Ovary (tissue), 9 donors: ENCODE data around the gene TEX26. TPM values are rescaled to one million over a fixed set of nuclear protein-coding genes. Genes with fewer than 3 reads are reported as not detected.

Source experiments
- DNase-seq, 5 donors: peaks; one replicate each; pipeline ENCODE4 v3.0.0-alpha.2; 2019 to 2020
- H3K27ac ChIP-seq, 2 donors: fragments of 200-600 bp; one replicate each; pipeline versions ENCODE4 v1.5.1 to v1.8.0; 2019 to 2022
- H3K27me3 ChIP-seq: fragments of 200-600 bp; one replicate; pipeline ENCODE4 v1.8.0; 2022
- H3K36me3 ChIP-seq: fragments of 200-600 bp; sonication (generic); one replicate; pipeline ENCODE4 v1.5.1; 2019
- H3K4me1 ChIP-seq: one replicate; pipeline ENCODE4 v1.8.1; 2013; ENCODE audit warnings: mild to moderate bottlenecking, moderate library complexity; ENCODE audit not compliant: insufficient read depth
- H3K4me3 ChIP-seq: fragments of 200-600 bp; sonication (generic); one replicate; pipeline ENCODE4 v1.5.1; 2017
- H3K9me3 ChIP-seq, 2 donors: fragments of 200-600 bp in 1 of 2; sonication (generic) in 1 of 2; one replicate each; pipeline versions ENCODE4 v1.5.1 to v1.8.1; 2013 to 2019; ENCODE audit warnings: mild to moderate bottlenecking in 1 of 2, moderate library complexity in 1 of 2
- CTCF ChIP-seq, 3 donors: fragments of 450-650 bp in 2 of 3; fragments of 200-600 bp in 1 of 3; IDR thresholded peaks; one replicate each; pipeline versions ENCODE4 v1.5.1 to v1.8.0; 2016 to 2022; ENCODE audit warnings: antibody characterized with exemption in 3 of 3, mild to moderate bottlenecking in 1 of 3
- EP300 ChIP-seq: sonication (generic); formaldehyde crosslinking; IDR thresholded peaks from one replicate; pipeline ENCODE4 v1.6.1; 2017; ENCODE audit warnings: antibody characterized with exemption
- POLR2A ChIP-seq: fragments of 450-650 bp; IDR thresholded peaks from one replicate; pipeline ENCODE4 v1.6.1; 2017; ENCODE audit warnings: antibody characterized with exemption, mild to moderate bottlenecking, moderate library complexity
- WGBS, 3 donors: extraction: QIAGEN DNeasy Blood & Tissue Kit in 1 of 3; methylation state at CpG; one replicate each; pipeline versions ENCODE4 v1.1.5 to v1.1.7; 2013 to 2017; 5-methylcytosine and 5-hydroxymethylcytosine counted together
- intact Hi-C, 4 donors: fragments of 100-400 bp; cut with DNase I; formaldehyde crosslinking; loops; one replicate each; pipeline versions ENCODE4 v1.11.0 to v1.15.1; 2022 to 2023
- polyA plus RNA-seq, 2 donors: library from polyadenylated mRNA; stranded (reverse); fragments of 200-250 nt in 1 of 2; fragments of 350-450 nt in 1 of 2; fragmentation: Illumina TruSeq in 1 of 2; extraction: RNeasy Lipid Tissue Mini Kit (QIAGEN cat#74804) in 1 of 2; gene quantifications; one replicate each; pipeline ENCODE4 v1.2.3, GENCODE V29; 2013 to 2014
- total RNA-seq, 7 donors: library from RNA; depleted of rRNA in 2 of 7; stranded (reverse); fragments of >200 nt in 2 of 7; fragmentation: NEBNext Ultra II Directional in 3 of 7; extraction: Animal tissue kit (Norgen Biotek cat#: 25700) in 3 of 7; gene quantifications; one replicate each; pipeline versions ENCODE4 v1.1.0 to v1.2.4, GENCODE V29; 2016 to 2023
- donor health status: DM: no; HTN: no; CAD: no; lungs with moderate emphysema.
- donor health status: DM: no; HTN: no; CAD: no.
- donor health status: Bipolar disorder and iron deficiency.
- donor health status: DM: yes; HTN: yes; CAD: no.
- donor health status: DM: no; HTN: no; CAD: no.
- donor health status: DM: yes; HTN: yes; CAD: no.

Gene TEX26
- total and polyA plus RNA-seq, 9 donors, result 0.45 TPM; not detected in 8

- TF ChIP-seq CTCF (IDR thresholded peaks at IDR 0.05) (no peak), EP300 (no peak)
- Histone ChIP-seq H3K27ac (no peak overlapping the region), H3K4me1 (no peaks in the 10 kb centered on the region), H3K4me3 (no peak overlapping the region), H3K36me3 (no peaks in the 10 kb centered on the region), H3K9me3 (no peaks in the 10 kb centered on the region), H3K27me3 (no peaks in the 10 kb centered on the region)
- intact Hi-C loops, result no loop called here
- DNase-seq, result no peak
- WGBS, 3 donors, result 74 to 82% (median 80%) methylated on average over 7 of the region's 7 CpGs
These were observed 79.6 kb downstream of the TEX26 start for GRCh38 chr13:31011901-31012654.

GRCh38 chr13:31012655-31013024, 80.2 kb downstream of the TEX26 start:
- no peak for DNase-seq
- Histone ChIP-seq H3K4me3 (no peak overlapping the region), H3K4me1 (no peaks in the 10 kb centered on the region), H3K27ac (no peak overlapping the region), H3K9me3 (no peaks in the 10 kb centered on the region), H3K27me3 (no peaks in the 10 kb centered on the region), H3K36me3 (no peaks in the 10 kb centered on the region)
- intact Hi-C loops, result no loop called here
- 54 to 61% (median 54%) methylated on average over 2 of the region's 2 CpGs for WGBS, 3 donors
- peak in 1 of 3 donors; percentile 38 for TF ChIP-seq CTCF (IDR thresholded peaks at IDR 0.05)
- TF ChIP-seq EP300, result no peak
- TF ChIP-seq POLR2A, result no peak

GRCh38 chr13:31014456-31014855, 82.0 kb downstream of the TEX26 start:
- Histone ChIP-seq H3K4me3 (no peak overlapping the region), H3K4me1 (no peaks in the 10 kb centered on the region), H3K36me3 (no peaks in the 10 kb centered on the region), H3K27me3 (no peaks in the 10 kb centered on the region), H3K9me3 (no peaks in the 10 kb centered on the region), H3K27ac (no peak overlapping the region)
- WGBS, 3 donors, result 87 to 97% (median 93%) methylated on average over 1 of the region's 1 CpG
- intact Hi-C loops, result no loop called here
- no peak for DNase-seq
- no peak for TF ChIP-seq POLR2A

GRCh38 chr13:31015199-31015598, 82.7 kb downstream of the TEX26 start:
- no peaks in the 10 kb centered on the region for H3K9me3 ChIP-seq
- no peak for DNase-seq
- H3K4me1 ChIP-seq, result no peaks in the 10 kb centered on the region
- H3K27me3 ChIP-seq, result no peaks in the 10 kb centered on the region
- H3K4me3 ChIP-seq, result no peak overlapping the region
- H3K36me3 ChIP-seq, result no peaks in the 10 kb centered on the region
- intact Hi-C loops, result no loop called here
- no peak overlapping the region for H3K27ac ChIP-seq
- TF ChIP-seq POLR2A (no peak), EP300 (no peak), CTCF (IDR thresholded peaks at IDR 0.05) (no peak)

- H3K4me3 ChIP-seq, result no peak overlapping the region
- TF ChIP-seq CTCF (IDR thresholded peaks at IDR 0.05) (no peak), EP300 (no peak), POLR2A (no peak)
- intact Hi-C loops, result no loop called here
These were observed 84.2 kb downstream of the TEX26 start for GRCh38 chr13:31016342-31017325.

More at GRCh38 chr13:31016342-31017325, 84.2 kb downstream of the TEX26 start:
- Histone ChIP-seq H3K9me3 (no peaks in the 10 kb centered on the region), H3K36me3 (no peaks in the 10 kb centered on the region), H3K27ac (no peak overlapping the region), H3K27me3 (no peaks in the 10 kb centered on the region), H3K4me1 (no peaks in the 10 kb centered on the region)
- 84 to 88% (median 86%) methylated on average over 8 of the region's 8 CpGs for WGBS, 3 donors
- no peak for DNase-seq
